Measurements from ENCODE around the gene EIF2B5. TPM values are rescaled to one million over a fixed set of nuclear protein-coding genes. Genes with fewer than 3 reads are reported as not detected.

EIF2B5 gene
- total and polyA plus RNA-seq, 9 of the 15 experiments (the other 6 are each of a cell fraction or from before 2014, with no cell fraction given): 19.1 to 92.4 (median 74.0) TPM

- TF ChIP-seq ARID3B (CRISPR knock-in tag; IDR thresholded peaks at IDR 0.05; ENCODE audit: borderline replicate concordance): no peak
- no peak for TF ChIP-seq CBX8 (IDR thresholded peaks at IDR 0.05; ENCODE audit: borderline replicate concordance, extremely low read depth, low read depth, low read length, poor library complexity, severe bottlenecking)
- TF ChIP-seq HNRNPLL (IDR thresholded peaks at IDR 0.05; ENCODE audit: low read depth, low read length, poor library complexity, severe bottlenecking): peak; percentile 51
- TF ChIP-seq ZBTB34 (CRISPR knock-in tag; IDR thresholded peaks at IDR 0.05): no peak
- TF ChIP-seq ZNF121 (CRISPR knock-in tag; conservative IDR thresholded peaks at IDR 0.05): no peak
- TF ChIP-seq SAFB (IDR thresholded peaks at IDR 0.05; ENCODE audit: borderline replicate concordance, low read depth, low read length): no peak
- no peak for TF ChIP-seq ZFPM2 (CRISPR knock-in tag; IDR thresholded peaks at IDR 0.05)
- TF ChIP-seq SNRNP70 (optimal IDR thresholded peaks at IDR 0.05; ENCODE audit: low read depth, low read length): no peak
- peak; percentile 87 for TF ChIP-seq KLF16 (IDR thresholded peaks at IDR 0.05)
- TF ChIP-seq KAT8 (IDR thresholded peaks at IDR 0.05; ENCODE audit: low read depth): no peak
- TF ChIP-seq ATF2 (CRISPR knock-in tag; IDR thresholded peaks at IDR 0.05): no peak
- no peak for TF ChIP-seq CHD4 (IDR thresholded peaks at IDR 0.05; ENCODE audit: insufficient read depth, insufficient replicate concordance, low read depth, low read length, poor library complexity, severe bottlenecking)
- peak in 1 of 2 experiments; percentile 68; a peak in 1 of 4 replicates for TF ChIP-seq ZMIZ1 (IDR thresholded peaks at IDR 0.05; ENCODE audit: low read depth in 2 of 2, low read length in 2 of 2)
- no peak for TF ChIP-seq IRF9 (tag; IDR thresholded peaks at IDR 0.05)
- no peak for TF ChIP-seq NR3C1 (CRISPR knock-in tag; IDR thresholded peaks at IDR 0.05)
- peak; percentile 68 for TF ChIP-seq SMAD1 (IDR thresholded peaks at IDR 0.05; ENCODE audit: low read depth, low read length, partially characterized antibody)
- peak; percentile 41 to 44; a peak in 3 of 4 replicates for TF ChIP-seq SIX5 (IDR thresholded peaks at IDR 0.05; ENCODE audit: borderline replicate concordance in 1 of 2, insufficient read depth in 1 of 2, low read depth in 1 of 2, low read length in 2 of 2)
Observed at GRCh38 chr3:184135149-184135910, at the start of gene EIF2B5 (continued).
